Stimulated activated CD8-positive, alpha-beta memory T cell treated with anti-CD3 and anti-CD28 coated beads, Interleukin-12 subunit alpha, Interleukin-12 subunit beta, amount 100 ng/mL, for 24 hours (primary cell): Measurements from ENCODE around the gene NCMAP.
"Not testable (repeated sequence)": the region's sequence is repeated elsewhere in the genome, so short reads cannot be mapped to it uniquely, and the experiment has no call there.

ENCODE experiments used
- DNase-seq: peaks from one replicate; pipeline ENCODE4 v3.0.0-alpha.2; 2020; ENCODE audit errors: extremely low read depth

Gene NCMAP

GRCh38 chr1:24541711-24542346, 14.1 kb upstream of the NCMAP start:
- no peak for DNase-seq

GRCh38 chr1:24544239-24544638, 11.6 kb upstream of the NCMAP start:
- no peak for DNase-seq

- DNase-seq, result no peak
These were observed 10.2 kb upstream of the NCMAP start for GRCh38 chr1:24545662-24546061.

GRCh38 chr1:24547195-24547594, 8.7 kb upstream of the NCMAP start:
- no peak for DNase-seq

- DNase-seq, result no peak
These were observed 7.8 kb upstream of the NCMAP start for GRCh38 chr1:24548070-24548469.

GRCh38 chr1:24549210-24549609, 6.7 kb upstream of the NCMAP start:
- DNase-seq, result not testable (repeated sequence)

GRCh38 chr1:24551290-24551959, 4.5 kb upstream of the NCMAP start:
- DNase-seq, result no peak

- no peak for DNase-seq
These were observed 3.8 kb upstream of the NCMAP start for GRCh38 chr1:24551960-24552571.

GRCh38 chr1:24553931-24554330, 2.0 kb upstream of the NCMAP start:
- no peak for DNase-seq

GRCh38 chr1:24554714-24555113, 1.2 kb upstream of the NCMAP start:
- DNase-seq, result no peak

- DNase-seq, result no peak
These were observed 518 bp downstream of the NCMAP start for GRCh38 chr1:24556414-24556795.

- no peak for DNase-seq
These were observed 1.3 kb downstream of the NCMAP start for GRCh38 chr1:24557220-24557619.

GRCh38 chr1:24557711-24558131, 1.8 kb downstream of the NCMAP start:
- DNase-seq, result no peak

- DNase-seq, result no peak
These were observed 2.6 kb downstream of the NCMAP start for GRCh38 chr1:24558455-24558854.

- DNase-seq, result no peak
These were observed 3.3 kb downstream of the NCMAP start for GRCh38 chr1:24558902-24559791.

- DNase-seq, result no peak
These were observed 4.5 kb downstream of the NCMAP start for GRCh38 chr1:24560361-24560760.

- no peak for DNase-seq
These were observed 6.7 kb downstream of the NCMAP start for GRCh38 chr1:24562625-24563024.

- no peak for DNase-seq
These were observed 8.8 kb downstream of the NCMAP start for GRCh38 chr1:24564695-24565094.

GRCh38 chr1:24566236-24566867, 10.5 kb downstream of the NCMAP start:
- DNase-seq, result no peak

- DNase-seq, result no peak
These were observed 12.0 kb downstream of the NCMAP start for GRCh38 chr1:24567792-24568388.

- DNase-seq, result no peak
These were observed 12.6 kb downstream of the NCMAP start for GRCh38 chr1:24568475-24568874.
